Measurements from ENCODE around the gene FAF2. TPM values are rescaled to one million over a fixed set of nuclear protein-coding genes. Genes with fewer than 3 reads are reported as not detected.

Gene FAF2
- total RNA-seq, 8 experiments from 2014 or later: 22.1 to 86.5 (median 44.7) TPM

GRCh38 chr5:176412517-176413254 is 35.5 kb upstream of the FAF2 start:
- H3K4me3 ChIP-seq: no peak overlapping the region
- in situ Hi-C loops (cut with MboI; ENCODE audit: low pct_unique_long_range_greater_than_20kb in 2 of 9, low sequenced_read_pairs in 9 of 9, unreplicated experiment in 9 of 9): no loop called here
- H3K27ac ChIP-seq: no peak overlapping the region
- H3K4me1 ChIP-seq (replicated peaks in 1 of 2): peaks cover 6 to 18% of the 10 kb centered on the region in 2 donors
- no peak for ATAC-seq (replicated peaks in 6 of 8)
- WGBS, 10 experiments: 20 to 100% (median 81%) methylated on average over 1 to 6 of the region's 10 CpGs; no CpG with 5 or more reads in 2 of the 10 experiments

- Histone ChIP-seq H3K4me1 (replicated peaks in 1 of 2) (peaks cover 6 to 18% of the 10 kb centered on the region in 2 donors), H3K27ac (no peak overlapping the region), H3K4me3 (no peak overlapping the region)
- peak in 1 of 8 experiments; percentile 3 for ATAC-seq (replicated peaks in 6 of 8)
- in situ Hi-C loops (cut with MboI; ENCODE audit: low pct_unique_long_range_greater_than_20kb in 2 of 9, low sequenced_read_pairs in 9 of 9, unreplicated experiment in 9 of 9): no loop called here
- 100% methylated on average over 2 of the region's 2 CpGs; no CpG with 5 or more reads in 8 of the 10 experiments for WGBS, 10 experiments
Observed at GRCh38 chr5:176413255-176413565, 35.0 kb upstream of the FAF2 start.

GRCh38 chr5:176413709-176414191 is 34.4 kb upstream of the FAF2 start:
- WGBS, 10 experiments: 80 to 90% methylated on average over 2 to 4 of the region's 7 CpGs; no CpG with 5 or more reads in 8 of the 10 experiments
- in situ Hi-C loops (cut with MboI; ENCODE audit: low pct_unique_long_range_greater_than_20kb in 2 of 9, low sequenced_read_pairs in 9 of 9, unreplicated experiment in 9 of 9): no loop called here
- peaks cover 6 to 18% of the 10 kb centered on the region in 2 donors for H3K4me1 ChIP-seq (replicated peaks in 1 of 2)
- no peak for ATAC-seq (replicated peaks in 6 of 8)
- no peak overlapping the region for H3K4me3 ChIP-seq
- no peak overlapping the region for H3K27ac ChIP-seq

- 40 to 100% (median 66%) methylated on average over 1 to 3 of the region's 3 CpGs; no CpG with 5 or more reads in 3 of the 10 experiments for WGBS, 10 experiments
- in situ Hi-C loops (cut with MboI; ENCODE audit: low pct_unique_long_range_greater_than_20kb in 2 of 9, low sequenced_read_pairs in 9 of 9, unreplicated experiment in 9 of 9): no loop called here
- peaks cover 6 to 18% of the 10 kb centered on the region in 2 donors for H3K4me1 ChIP-seq (replicated peaks in 1 of 2)
- no peak overlapping the region for H3K4me3 ChIP-seq
- ATAC-seq (replicated peaks in 6 of 8): no peak
- no peak overlapping the region for H3K27ac ChIP-seq
Observed at GRCh38 chr5:176414704-176415103, 33.5 kb upstream of the FAF2 start.

- peak overlapping the region; percentile 79 to 85 (median 80) for H3K4me3 ChIP-seq
- H3K27ac ChIP-seq: peak overlapping the region in 1 of 2 donors; percentile 68
- in situ Hi-C loops (cut with MboI; ENCODE audit: low pct_unique_long_range_greater_than_20kb in 2 of 9, low sequenced_read_pairs in 9 of 9, unreplicated experiment in 9 of 9): no loop called here
- 33 to 94% (median 81%) methylated on average over 1 to 10 of the region's 13 CpGs; no CpG with 5 or more reads in 1 of the 10 experiments for WGBS, 10 experiments
- ATAC-seq (replicated peaks in 6 of 8): no peak
- peaks cover 6 to 18% of the 10 kb centered on the region in 2 donors for H3K4me1 ChIP-seq (replicated peaks in 1 of 2)
Observed at GRCh38 chr5:176415240-176415951, 32.8 kb upstream of the FAF2 start.

GRCh38 chr5:176415952-176416924 is 31.9 kb upstream of the FAF2 start, which contains the start of gene CLTB:
CLTB (minus strand) TSS chr5:176416539; CDS start chr5:176416363, 176 bp downstream.
- Histone ChIP-seq H3K4me3 (peak within 1 kb of the TSS; percentile 79 to 85 (median 80)), H3K27ac (peak within 1 kb of the TSS; percentile 68 to 71), H3K4me1 (replicated peaks in 1 of 2) (peaks cover 6 to 18% of the 10 kb centered on the region in 2 donors)
- ATAC-seq (replicated peaks in 6 of 8): peak; percentile 79 to 98 (median 96)
- WGBS, 10 experiments: 0 to 4% (median 0%) methylated on average over 1 to 12 of the region's 107 CpGs; no CpG with 5 or more reads in 7 of the 10 experiments
- in situ Hi-C loops (cut with MboI; ENCODE audit: low pct_unique_long_range_greater_than_20kb in 2 of 9, low sequenced_read_pairs in 9 of 9, unreplicated experiment in 9 of 9): no loop called here

- in situ Hi-C loops (cut with MboI; ENCODE audit: low pct_unique_long_range_greater_than_20kb in 2 of 9, low sequenced_read_pairs in 9 of 9, unreplicated experiment in 9 of 9): no loop called here
- ATAC-seq (replicated peaks in 6 of 8): no peak
- Histone ChIP-seq H3K4me3 (peak overlapping the region; percentile 79 to 85 (median 80)), H3K27ac (no peak overlapping the region), H3K4me1 (replicated peaks in 1 of 2) (peaks cover 6 to 18% of the 10 kb centered on the region in 2 donors)
- WGBS, 10 experiments: 67 to 100% (median 82%) methylated on average over 3 to 8 of the region's 11 CpGs; no CpG with 5 or more reads in 3 of the 10 experiments
Observed at GRCh38 chr5:176416965-176417364, 31.2 kb upstream of the FAF2 start.

- H3K27ac ChIP-seq: no peak overlapping the region
- in situ Hi-C loops (cut with MboI; ENCODE audit: low pct_unique_long_range_greater_than_20kb in 2 of 9, low sequenced_read_pairs in 9 of 9, unreplicated experiment in 9 of 9): no loop called here
- ATAC-seq (replicated peaks in 6 of 8): no peak
- peaks cover 6 to 18% of the 10 kb centered on the region in 2 donors for H3K4me1 ChIP-seq (replicated peaks in 1 of 2)
- no peak overlapping the region for H3K4me3 ChIP-seq
- 53 to 100% (median 87%) methylated on average over 1 to 7 of the region's 9 CpGs; no CpG with 5 or more reads in 3 of the 10 experiments for WGBS, 10 experiments
Observed at GRCh38 chr5:176418251-176418650, 29.9 kb upstream of the FAF2 start.

- 63 to 100% (median 88%) methylated on average over 1 to 5 of the region's 5 CpGs for WGBS, 10 experiments
- in situ Hi-C loops (cut with MboI; ENCODE audit: low pct_unique_long_range_greater_than_20kb in 2 of 9, low sequenced_read_pairs in 9 of 9, unreplicated experiment in 9 of 9): no loop called here
- Histone ChIP-seq H3K4me1 (replicated peaks in 1 of 2) (peaks cover 6 to 13% of the 10 kb centered on the region in 2 donors), H3K4me3 (no peak overlapping the region), H3K27ac (no peak overlapping the region)
- no peak for ATAC-seq (replicated peaks in 6 of 8)
Observed at GRCh38 chr5:176420086-176420485, 28.1 kb upstream of the FAF2 start.

- H3K4me1 ChIP-seq (replicated peaks in 1 of 2): peaks cover 6 to 7% of the 10 kb centered on the region in 2 donors
- no peak overlapping the region for H3K4me3 ChIP-seq
- no peak overlapping the region for H3K27ac ChIP-seq
- in situ Hi-C loops (cut with MboI; ENCODE audit: low pct_unique_long_range_greater_than_20kb in 2 of 9, low sequenced_read_pairs in 9 of 9, unreplicated experiment in 9 of 9): no loop called here
- no peak for ATAC-seq (replicated peaks in 6 of 8)
- 44 to 100% (median 69%) methylated on average over 1 to 2 of the region's 2 CpGs; no CpG with 5 or more reads in 2 of the 10 experiments for WGBS, 10 experiments
Observed at GRCh38 chr5:176420972-176421544, 27.1 kb upstream of the FAF2 start.

- Histone ChIP-seq H3K27ac (no peak overlapping the region), H3K4me1 (replicated peaks in 1 of 2) (no peaks in the 10 kb centered on the region), H3K4me3 (no peak overlapping the region)
- 67 to 100% (median 83%) methylated on average over 1 to 2 of the region's 3 CpGs; no CpG with 5 or more reads in 5 of the 10 experiments for WGBS, 10 experiments
- in situ Hi-C loops (cut with MboI; ENCODE audit: low pct_unique_long_range_greater_than_20kb in 2 of 9, low sequenced_read_pairs in 9 of 9, unreplicated experiment in 9 of 9): no loop called here
- ATAC-seq (replicated peaks in 6 of 8): no peak
Observed at GRCh38 chr5:176424181-176424580, 24.0 kb upstream of the FAF2 start.

GRCh38 chr5:176425138-176425537 is 23.0 kb upstream of the FAF2 start:
- Histone ChIP-seq H3K4me1 (replicated peaks in 1 of 2) (no peaks in the 10 kb centered on the region), H3K27ac (no peak overlapping the region), H3K4me3 (no peak overlapping the region)
- ATAC-seq (replicated peaks in 6 of 8): no peak
- in situ Hi-C loops (cut with MboI; ENCODE audit: low pct_unique_long_range_greater_than_20kb in 2 of 9, low sequenced_read_pairs in 9 of 9, unreplicated experiment in 9 of 9): no loop called here
- WGBS, 10 experiments: 80 to 100% (median 100%) methylated on average over 1 of the region's 1 CpG; no CpG with 5 or more reads in 6 of the 10 experiments
